Gastrocnemius medialis (tissue), 4 donors: ENCODE results near the gene XXYLT1.

Experiments
- POLR2A ChIP-seq, 2 donors: fragments of 450-650 bp; IDR thresholded peaks; one replicate each; pipeline ENCODE4 v1.6.1; 2017; ENCODE audit warnings: antibody characterized with exemption in 2 of 2, mild to moderate bottlenecking in 2 of 2, moderate library complexity in 2 of 2
- TF ChIP-seq, protein P1 (sequence below), 5 experiments: fragments of 450-650 bp in 3 of 5; fragments of 200-600 bp in 2 of 5; sonication (generic) in 2 of 5; IDR thresholded peaks in 4 of 5; conservative IDR thresholded peaks in 1 of 5; 1 replicate in 4 of 5; 2 replicates in 1 of 5; pipeline ENCODE4 v1.5.1; 2016 to 2019; ENCODE audit warnings: antibody characterized with exemption in 5 of 5, mild to moderate bottlenecking in 3 of 5, moderate library complexity in 3 of 5

DNA sequence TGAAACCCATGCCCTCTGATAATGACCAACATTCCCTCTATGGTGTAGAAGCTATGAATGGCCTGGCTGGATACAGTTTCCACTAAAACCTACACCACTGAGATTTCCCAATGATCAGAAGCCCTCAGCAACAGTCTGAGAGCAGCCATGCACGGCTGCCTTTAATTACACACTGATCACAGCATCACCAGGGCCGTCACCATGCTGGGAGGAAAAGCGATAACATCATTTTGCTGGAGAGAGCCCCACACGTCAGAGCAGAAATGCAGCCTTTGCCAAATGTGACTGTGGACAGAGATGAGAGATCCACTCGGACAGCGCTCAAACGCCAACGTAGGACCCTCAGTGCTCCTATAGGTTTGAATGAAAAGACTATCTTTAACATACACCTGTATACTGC, 135.0 kb downstream of the XXYLT1 start:
- TF ChIP-seq, protein P1, sequence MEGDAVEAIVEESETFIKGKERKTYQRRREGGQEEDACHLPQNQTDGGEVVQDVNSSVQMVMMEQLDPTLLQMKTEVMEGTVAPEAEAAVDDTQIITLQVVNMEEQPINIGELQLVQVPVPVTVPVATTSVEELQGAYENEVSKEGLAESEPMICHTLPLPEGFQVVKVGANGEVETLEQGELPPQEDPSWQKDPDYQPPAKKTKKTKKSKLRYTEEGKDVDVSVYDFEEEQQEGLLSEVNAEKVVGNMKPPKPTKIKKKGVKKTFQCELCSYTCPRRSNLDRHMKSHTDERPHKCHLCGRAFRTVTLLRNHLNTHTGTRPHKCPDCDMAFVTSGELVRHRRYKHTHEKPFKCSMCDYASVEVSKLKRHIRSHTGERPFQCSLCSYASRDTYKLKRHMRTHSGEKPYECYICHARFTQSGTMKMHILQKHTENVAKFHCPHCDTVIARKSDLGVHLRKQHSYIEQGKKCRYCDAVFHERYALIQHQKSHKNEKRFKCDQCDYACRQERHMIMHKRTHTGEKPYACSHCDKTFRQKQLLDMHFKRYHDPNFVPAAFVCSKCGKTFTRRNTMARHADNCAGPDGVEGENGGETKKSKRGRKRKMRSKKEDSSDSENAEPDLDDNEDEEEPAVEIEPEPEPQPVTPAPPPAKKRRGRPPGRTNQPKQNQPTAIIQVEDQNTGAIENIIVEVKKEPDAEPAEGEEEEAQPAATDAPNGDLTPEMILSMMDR (IDR thresholded peaks at IDR 0.05 in 4 of 5, conservative IDR thresholded peaks at IDR 0.05 in 1 of 5): no peak
- TF ChIP-seq POLR2A (IDR thresholded peaks at IDR 0.05): no peak
